Gastrocnemius medialis (tissue), 4 donors: Measurements from ENCODE around the gene DAPK1. TPM values are rescaled to one million over a fixed set of nuclear protein-coding genes. Genes with fewer than 3 reads are reported as not detected.

Experiments
- ATAC-seq, 2 donors: fragments of 150-250 bp; one replicate each; pipeline ENCODE4 v1.9.1; 2016
- DNase-seq, 2 donors: peaks; one replicate each; pipeline ENCODE4 v3.0.0-alpha.2; 2019
- H3K27ac ChIP-seq, 4 donors: fragments of 200-600 bp; sonication (generic); 1 replicate in 1 of 4; 2 replicates in 3 of 4; pipeline ENCODE4 v1.5.1; 2016 to 2018; ENCODE audit warnings: mild to moderate bottlenecking in 2 of 4, moderate library complexity in 1 of 4
- H3K27me3 ChIP-seq, 3 donors: fragments of 200-600 bp; sonication (generic) in 2 of 3; 1 replicate in 1 of 3; 2 replicates in 2 of 3; pipeline versions ENCODE4 v1.5.1 to v1.6.0; 2016 to 2019; ENCODE audit warnings: mild to moderate bottlenecking in 1 of 3, moderate library complexity in 1 of 3
- H3K36me3 ChIP-seq, 2 donors: fragments of 200-600 bp; sonication (generic) in 1 of 2; one replicate each; pipeline ENCODE4 v1.5.1; 2017 to 2018
- H3K4me1 ChIP-seq, 2 donors: fragments of 200-600 bp; sonication (generic) in 1 of 2; one replicate each; pipeline ENCODE4 v1.5.1; 2016 to 2017; ENCODE audit warnings: mild to moderate bottlenecking in 2 of 2
- H3K4me3 ChIP-seq, 4 donors: fragments of 200-600 bp; sonication (generic) in 3 of 4; 1 replicate in 1 of 4; 2 replicates in 3 of 4; pipeline ENCODE4 v1.5.1; 2016 to 2019; ENCODE audit warnings: mild to moderate bottlenecking in 2 of 4
- H3K9me3 ChIP-seq, 3 donors: fragments of 200-600 bp; sonication (generic) in 2 of 3; 1 replicate in 1 of 3; 2 replicates in 2 of 3; pipeline ENCODE4 v1.5.1; 2016 to 2019
- POLR2A ChIP-seq, 2 donors: fragments of 450-650 bp; IDR thresholded peaks; one replicate each; pipeline ENCODE4 v1.6.1; 2017; ENCODE audit warnings: antibody characterized with exemption in 2 of 2, mild to moderate bottlenecking in 2 of 2, moderate library complexity in 2 of 2
- in situ Hi-C, 4 donors: fragments of 200-750 bp; cut with MboI; loops; one replicate each; pipeline versions ENCODE4 v1.15.0 to v1.8.0; 2017; ENCODE audit warnings: low sequenced_read_pairs in 4 of 4
- intact Hi-C: fragments of 100-400 bp; cut with DNase I; formaldehyde crosslinking; loops from one replicate; pipeline ENCODE4 v1.15.1; 2023; ENCODE audit warnings: low total_unique reads
- total RNA-seq, 4 donors: library from RNA; depleted of rRNA; stranded (reverse); fragments of >200 nt; gene quantifications; one replicate each; pipeline versions ENCODE4 v1.1.0 to v1.2.3, GENCODE V29; 2016
- TF ChIP-seq, protein P1 (sequence below), 5 experiments: fragments of 450-650 bp in 3 of 5; fragments of 200-600 bp in 2 of 5; sonication (generic) in 2 of 5; IDR thresholded peaks in 4 of 5; conservative IDR thresholded peaks in 1 of 5; 1 replicate in 4 of 5; 2 replicates in 1 of 5; pipeline ENCODE4 v1.5.1; 2016 to 2019; ENCODE audit warnings: antibody characterized with exemption in 5 of 5, mild to moderate bottlenecking in 3 of 5, moderate library complexity in 3 of 5

DAPK1 gene
- total RNA-seq, 4 donors from 2014 or later = 1.2 to 4.3 (median 2.7) TPM

DNA sequence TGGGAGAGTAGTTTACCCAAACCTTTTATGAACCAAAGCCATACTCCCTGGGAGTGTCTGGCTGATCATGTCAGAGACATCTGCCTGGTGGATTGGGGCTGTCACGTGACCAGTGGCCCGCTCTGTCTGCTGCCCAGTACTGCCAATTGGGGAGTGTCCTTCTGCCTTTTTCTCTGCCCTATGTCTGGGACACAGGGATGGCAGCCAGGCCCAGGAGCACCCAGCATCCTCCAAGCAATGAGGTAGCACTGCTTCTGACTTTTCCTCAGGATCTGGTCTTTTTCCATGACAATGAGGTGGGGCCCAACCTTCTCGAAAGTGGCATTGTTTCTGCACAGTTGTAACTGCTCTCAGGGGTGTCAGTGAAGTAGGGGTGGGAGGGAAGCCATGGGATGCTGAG, 21.8 kb downstream of the DAPK1 start:
- H3K36me3 ChIP-seq = no peaks in the 10 kb centered on the region
- no peaks in the 10 kb centered on the region for H3K27me3 ChIP-seq
- peaks cover 4 to 12% of the 10 kb centered on the region in 2 donors for H3K4me1 ChIP-seq
- peak in 1 of 2 donors; percentile 39 for DNase-seq
- peak; percentile 37 to 63 for ATAC-seq
- intact Hi-C loops (no loop called here), in situ Hi-C loops (no loop called here)
- peak overlapping the region in 3 of 4 donors; percentile 32 to 36 (median 35) for H3K4me3 ChIP-seq
- H3K27ac ChIP-seq = peak overlapping the region; percentile 61 to 78 (median 68)
- TF ChIP-seq, protein P1, sequence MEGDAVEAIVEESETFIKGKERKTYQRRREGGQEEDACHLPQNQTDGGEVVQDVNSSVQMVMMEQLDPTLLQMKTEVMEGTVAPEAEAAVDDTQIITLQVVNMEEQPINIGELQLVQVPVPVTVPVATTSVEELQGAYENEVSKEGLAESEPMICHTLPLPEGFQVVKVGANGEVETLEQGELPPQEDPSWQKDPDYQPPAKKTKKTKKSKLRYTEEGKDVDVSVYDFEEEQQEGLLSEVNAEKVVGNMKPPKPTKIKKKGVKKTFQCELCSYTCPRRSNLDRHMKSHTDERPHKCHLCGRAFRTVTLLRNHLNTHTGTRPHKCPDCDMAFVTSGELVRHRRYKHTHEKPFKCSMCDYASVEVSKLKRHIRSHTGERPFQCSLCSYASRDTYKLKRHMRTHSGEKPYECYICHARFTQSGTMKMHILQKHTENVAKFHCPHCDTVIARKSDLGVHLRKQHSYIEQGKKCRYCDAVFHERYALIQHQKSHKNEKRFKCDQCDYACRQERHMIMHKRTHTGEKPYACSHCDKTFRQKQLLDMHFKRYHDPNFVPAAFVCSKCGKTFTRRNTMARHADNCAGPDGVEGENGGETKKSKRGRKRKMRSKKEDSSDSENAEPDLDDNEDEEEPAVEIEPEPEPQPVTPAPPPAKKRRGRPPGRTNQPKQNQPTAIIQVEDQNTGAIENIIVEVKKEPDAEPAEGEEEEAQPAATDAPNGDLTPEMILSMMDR (IDR thresholded peaks at IDR 0.05 in 4 of 5, conservative IDR thresholded peaks at IDR 0.05 in 1 of 5) = no peak
- no peak for TF ChIP-seq POLR2A (IDR thresholded peaks at IDR 0.05)
- H3K9me3 ChIP-seq = no peaks in the 10 kb centered on the region

DNA sequence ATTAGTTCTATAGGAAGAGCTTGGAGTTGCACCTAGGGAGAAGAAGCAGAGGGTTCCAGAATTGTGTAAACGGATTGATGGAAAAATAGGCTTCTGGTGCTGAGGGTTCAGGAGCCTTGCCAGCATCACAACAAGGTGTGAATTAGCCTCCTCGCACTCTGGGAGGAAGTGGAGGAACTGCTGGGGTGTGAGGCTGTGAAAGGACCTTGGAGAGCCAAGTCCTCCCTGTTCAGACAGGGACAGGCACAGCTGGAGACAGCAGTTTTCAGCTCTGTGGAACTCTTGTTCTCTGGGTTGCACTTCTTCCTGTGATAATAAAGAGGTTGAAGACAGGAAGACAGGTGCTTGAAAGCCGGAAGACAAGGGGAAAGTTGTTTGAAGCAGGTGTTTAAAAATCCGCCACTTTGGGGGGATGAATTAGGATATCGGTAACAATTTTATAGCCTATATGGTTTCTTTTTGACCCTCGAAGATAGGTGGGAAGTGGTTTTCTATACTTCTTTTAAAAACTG, 22.6 kb downstream of the DAPK1 start:
- Histone ChIP-seq H3K4me3 (no peak overlapping the region), H3K4me1 (peaks cover 4 to 12% of the 10 kb centered on the region in 2 donors), H3K9me3 (no peaks in the 10 kb centered on the region), H3K27me3 (no peaks in the 10 kb centered on the region), H3K27ac (no peak overlapping the region), H3K36me3 (no peaks in the 10 kb centered on the region)
- ATAC-seq = no peak
- no peak for DNase-seq
- TF ChIP-seq, protein P1 (IDR thresholded peaks at IDR 0.05 in 4 of 5, conservative IDR thresholded peaks at IDR 0.05 in 1 of 5) = no peak
- intact Hi-C loops (no loop called here), in situ Hi-C loops (no loop called here)

DNA sequence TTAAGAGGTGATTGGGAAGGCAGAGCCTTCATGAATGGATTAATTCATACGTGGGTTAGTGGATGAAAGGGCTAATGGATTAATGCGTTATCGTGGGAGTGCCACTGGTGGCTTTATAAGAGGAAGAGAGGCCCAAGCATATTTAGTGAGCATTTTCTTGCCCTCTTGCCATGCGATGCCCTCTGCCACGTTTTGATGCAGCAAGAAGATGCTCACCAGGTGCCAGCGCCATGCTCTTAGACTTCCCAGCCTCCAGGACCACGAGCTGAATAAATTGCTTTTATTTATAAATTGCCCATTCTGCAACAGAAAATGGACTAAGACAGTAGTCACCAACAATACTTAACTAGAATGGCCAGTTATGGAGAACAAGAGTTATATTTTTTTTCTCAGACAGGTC, 24.2 kb downstream of the DAPK1 start:
- peaks cover 4 to 16% of the 10 kb centered on the region in 2 donors for H3K4me1 ChIP-seq
- intact Hi-C loops = no loop called here
- TF ChIP-seq, protein P1 (IDR thresholded peaks at IDR 0.05 in 4 of 5, conservative IDR thresholded peaks at IDR 0.05 in 1 of 5) = no peak
- no peak for TF ChIP-seq POLR2A (IDR thresholded peaks at IDR 0.05)

DNA sequence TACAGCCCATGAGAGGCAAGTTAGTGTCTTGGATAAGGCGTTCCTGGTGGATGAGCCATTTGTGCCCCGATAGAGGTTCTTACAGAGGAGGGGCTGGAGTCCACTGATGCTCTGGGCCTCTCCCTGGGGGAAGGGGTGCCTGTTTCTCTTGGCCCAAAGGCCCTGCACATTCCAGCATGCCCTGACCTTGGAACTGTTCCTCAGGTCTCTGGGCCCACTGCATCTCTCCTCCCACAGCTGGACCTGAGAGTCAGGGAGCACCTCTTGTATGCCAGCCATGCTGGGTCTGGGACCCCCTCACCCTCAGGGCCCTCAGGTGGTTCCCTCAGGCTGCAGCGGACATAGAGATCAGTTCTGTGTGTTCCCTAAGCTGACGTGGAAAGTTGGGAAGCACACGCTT, 26.4 kb downstream of the DAPK1 start:
- Histone ChIP-seq H3K9me3 (no peaks in the 10 kb centered on the region), H3K27me3 (no peaks in the 10 kb centered on the region), H3K4me1 (peaks cover 0 to 11% of the 10 kb centered on the region in 2 donors), H3K27ac (no peak overlapping the region), H3K4me3 (no peak overlapping the region), H3K36me3 (no peaks in the 10 kb centered on the region)
- in situ Hi-C loops = no loop called here
- DNase-seq (no peak), ATAC-seq (no peak)
- TF ChIP-seq, protein P1 (IDR thresholded peaks at IDR 0.05 in 4 of 5, conservative IDR thresholded peaks at IDR 0.05 in 1 of 5) = no peak
- no peak for TF ChIP-seq POLR2A (IDR thresholded peaks at IDR 0.05)
- intact Hi-C loops = no loop called here

More for the DNA sequence above, 24.2 kb downstream of the DAPK1 start:
- in situ Hi-C loops = no loop called here
- DNase-seq = no peak
- Histone ChIP-seq H3K27me3 (no peaks in the 10 kb centered on the region), H3K27ac (no peak overlapping the region), H3K9me3 (no peaks in the 10 kb centered on the region), H3K4me3 (no peak overlapping the region), H3K36me3 (no peaks in the 10 kb centered on the region)
- ATAC-seq = no peak
